Right lobe of liver (tissue), 6 donors: ENCODE measurements around the gene ULBP2. TPM values are rescaled to one million over a fixed set of nuclear protein-coding genes. Genes with fewer than 3 reads are reported as not detected.
"Not testable (repeated sequence)": the region's sequence is repeated elsewhere in the genome, so short reads cannot be mapped to it uniquely, and the experiment has no call there.

Experiments used
- ATAC-seq, 4 donors: fragments of 200-7000 bp; cut with Tn5 transposase; one replicate each; pipeline ENCODE4 v1.9.1; 2020; ENCODE audit warnings: mild to moderate bottlenecking in 4 of 4, moderate library complexity in 4 of 4
- DNase-seq, 3 donors: peaks; one replicate each; pipeline ENCODE4 v3.0.0-alpha.2; 2020
- H3K27ac ChIP-seq, 3 donors: fragments of 200-600 bp; one replicate each; pipeline ENCODE4 v1.8.0; 2022
- H3K27me3 ChIP-seq, 2 donors: fragments of 200-600 bp; one replicate each; pipeline ENCODE4 v1.8.0; 2022
- H3K36me3 ChIP-seq, 4 donors: fragments of 200-600 bp; sonication (generic) in 1 of 4; one replicate each; pipeline versions ENCODE4 v1.5.1 to v1.8.0; 2017 to 2022; ENCODE audit warnings: control low read depth in 1 of 4
- H3K4me1 ChIP-seq, 4 donors: fragments of 200-600 bp; sonication (generic) in 1 of 4; one replicate each; pipeline versions ENCODE4 v1.5.1 to v1.8.0; 2017 to 2022; ENCODE audit warnings: control low read depth in 1 of 4
- H3K4me3 ChIP-seq, 3 donors: fragments of 200-600 bp; one replicate each; pipeline ENCODE4 v1.8.0; 2022
- H3K9me3 ChIP-seq, 4 donors: fragments of 200-600 bp; sonication (generic) in 1 of 4; one replicate each; pipeline versions ENCODE4 v1.5.1 to v1.8.0; 2017 to 2022; ENCODE audit warnings: control low read depth in 1 of 4
- CTCF ChIP-seq, 4 donors: fragments of 200-600 bp in 3 of 4; fragments of 450-650 bp in 1 of 4; IDR thresholded peaks; one replicate each; pipeline versions ENCODE4 v1.5.1 to v1.8.0; 2016 to 2022; ENCODE audit warnings: antibody characterized with exemption in 4 of 4, mild to moderate bottlenecking in 2 of 4
- POLR2A ChIP-seq: fragments of 450-650 bp; IDR thresholded peaks from one replicate; pipeline ENCODE4 v1.6.1; 2017; ENCODE audit warnings: antibody characterized with exemption, mild to moderate bottlenecking
- WGBS: methylation state at CpG from one replicate; pipeline ENCODE4 v1.1.6; 2018; ENCODE audit warnings: low coverage, low lambda C conversion rate; ENCODE audit not compliant: insufficient coverage; ENCODE audit errors: missing lambda C conversion rate; 5-methylcytosine and 5-hydroxymethylcytosine counted together
- intact Hi-C, 2 donors: fragments of 100-400 bp; cut with DNase I; formaldehyde crosslinking; loops; one replicate each; pipeline versions ENCODE4 v1.11.2 to v1.14.1; 2022
- total RNA-seq, 6 experiments: library from RNA; depleted of rRNA in 2 of 6; stranded (reverse); fragments of >200 nt in 2 of 6; fragmentation: NEBNext Ultra II Directional in 3 of 6; extraction: Animal tissue kit (Norgen Biotek cat#: 25700) in 3 of 6; gene quantifications; one replicate each; pipeline versions ENCODE4 v1.1.0 to v1.2.4, GENCODE V29; 2016 to 2023
- donor health status: DM: no; HTN: yes; CAD: no.
- donor health status: DM: no; HTN: no; CAD: no.
- donor health status: DM: no; HTN: no; CAD: no.
- donor health status: DM: no; HTN: yes; CAD: no.
- donor health status: DM: no; HTN: yes; CAD: no.

Gene ULBP2
- total RNA-seq, 6 experiments from 2014 or later, result 0.20 to 1.1 (median 0.26) TPM

GRCh38 chr6:149918151-149918905 is 23.5 kb upstream of the ULBP2 start:
- WGBS, result 65% methylated on average over 4 of the region's 6 CpGs
- TF ChIP-seq CTCF (IDR thresholded peaks at IDR 0.05) (no peak), POLR2A (no peak)
- H3K4me3 ChIP-seq, result no peak overlapping the region
- no peaks in the 10 kb centered on the region for H3K9me3 ChIP-seq
- DNase-seq, result no peak
- intact Hi-C loops, result no loop called here
- peaks cover 0 to 3% (median 0%) of the 10 kb centered on the region in 4 donors for H3K4me1 ChIP-seq
- H3K36me3 ChIP-seq, result no peaks in the 10 kb centered on the region
- no peak overlapping the region for H3K27ac ChIP-seq
- no peak for ATAC-seq
- no peaks in the 10 kb centered on the region for H3K27me3 ChIP-seq

- intact Hi-C loops, DNase-seq, H3K4me1 ChIP-seq, H3K36me3 ChIP-seq, H3K9me3 ChIP-seq, H3K27ac ChIP-seq, H3K4me3 ChIP-seq, ATAC-seq, H3K27me3 ChIP-seq: not testable (repeated sequence)
- WGBS, result 72% methylated on average over 10 of the region's 11 CpGs
Measured at GRCh38 chr6:149919126-149919833, 22.5 kb upstream of the ULBP2 start.

GRCh38 chr6:149919834-149920225 is 22.0 kb upstream of the ULBP2 start:
- Histone ChIP-seq H3K4me1 (peaks cover 0 to 5% (median 0%) of the 10 kb centered on the region in 4 donors), H3K4me3 (no peak overlapping the region), H3K27me3 (no peaks in the 10 kb centered on the region), H3K27ac (no peak overlapping the region), H3K36me3 (no peaks in the 10 kb centered on the region), H3K9me3 (no peaks in the 10 kb centered on the region)
- intact Hi-C loops, result loop anchor here in 1 of 2 donors (5.0 kb wide), 1 partner anchor 83 kb away; no protein-coding TSS in a partner anchor
- WGBS, result 71% methylated on average over 1 of the region's 4 CpGs
- TF ChIP-seq CTCF (IDR thresholded peaks at IDR 0.05), result no peak
- TF ChIP-seq POLR2A, result no peak
- DNase-seq (no peak), ATAC-seq (no peak)

- H3K4me1 ChIP-seq, result peaks cover 0 to 5% (median 0%) of the 10 kb centered on the region in 4 donors
- H3K9me3 ChIP-seq, result no peaks in the 10 kb centered on the region
- H3K27ac ChIP-seq, result no peak overlapping the region
- no peak overlapping the region for H3K4me3 ChIP-seq
- TF ChIP-seq POLR2A, result no peak
- no peak for TF ChIP-seq CTCF (IDR thresholded peaks at IDR 0.05)
- WGBS, result 100% methylated on average over 1 of the region's 6 CpGs
- H3K36me3 ChIP-seq, result no peaks in the 10 kb centered on the region
- H3K27me3 ChIP-seq, result no peaks in the 10 kb centered on the region
- intact Hi-C loops, result loop anchor here in 1 of 2 donors (5.0 kb wide), 1 partner anchor 84 kb away; no protein-coding TSS in a partner anchor
- DNase-seq (no peak), ATAC-seq (no peak)
Measured at GRCh38 chr6:149921361-149921760, 20.5 kb upstream of the ULBP2 start.

- H3K4me1 ChIP-seq, result not testable (repeated sequence)
- whole genome bisulfite sequencing, result 62% methylated on average over 4 of the region's 5 CpGs
- intact Hi-C loops, result loop anchor here in 1 of 2 donors (5.0 kb wide), 1 partner anchor 85 kb away; no protein-coding TSS in a partner anchor
Measured at GRCh38 chr6:149922091-149922490, 19.7 kb upstream of the ULBP2 start.

More at GRCh38 chr6:149922091-149922490, 19.7 kb upstream of the ULBP2 start:
- not testable (repeated sequence) for H3K4me3 ChIP-seq, H3K36me3 ChIP-seq, ATAC-seq, H3K27ac ChIP-seq, DNase-seq, H3K27me3 ChIP-seq, H3K9me3 ChIP-seq
